Renal cortical epithelial cell (primary cell): ENCODE results near the gene AMN. TPM values are rescaled to one million over a fixed set of nuclear protein-coding genes. Genes with fewer than 3 reads are reported as not detected.
"Not testable (repeated sequence)": the region's sequence is repeated elsewhere in the genome, so short reads cannot be mapped to it uniquely, and the experiment has no call there.

Experiments
- DNase-seq: peaks from one replicate; pipeline ENCODE4 v3.0.0-alpha.2; 2011; ENCODE audit warnings: low read depth
- total RNA-seq: library from RNA; depleted of rRNA; stranded (reverse); fragments of >200 nt; gene quantifications from 2 replicates; pipeline ENCODE4 v1.2.3, GENCODE V29; 2014

AMN gene
- total RNA-seq = 1.4 and 2.5 TPM in 2 replicates

GRCh38 chr14:102922490-102923200 is at the start of gene AMN:
TSS of gene AMN (plus strand) at chr14:102922663. CDS start at chr14:102922689, 26 bp downstream.
- DNase-seq = no peak

GRCh38 chr14:102873131-102873530 is 49.3 kb upstream of the AMN start:
- DNase-seq = no peak

GRCh38 chr14:102873546-102874061 is 48.9 kb upstream of the AMN start:
- no peak for DNase-seq

- no peak for DNase-seq
Measured at GRCh38 chr14:102875652-102876051, 46.8 kb upstream of the AMN start.

GRCh38 chr14:102877511-102877910 is 45.0 kb upstream of the AMN start:
- not testable (repeated sequence) for DNase-seq

GRCh38 chr14:102878174-102878969 is 44.1 kb upstream of the AMN start:
- no peak for DNase-seq

- no peak for DNase-seq
Measured at GRCh38 chr14:102878970-102879460, 43.4 kb upstream of the AMN start.

GRCh38 chr14:102882226-102882906 is 40.1 kb upstream of the AMN start:
- DNase-seq = no peak

GRCh38 chr14:102883089-102883541 is 39.3 kb upstream of the AMN start:
- DNase-seq = no peak

- no peak for DNase-seq
Measured at GRCh38 chr14:102883554-102883953, 38.9 kb upstream of the AMN start.

GRCh38 chr14:102885737-102886447 is 36.6 kb upstream of the AMN start:
- no peak for DNase-seq

GRCh38 chr14:102888748-102889147 is 33.7 kb upstream of the AMN start:
- no peak for DNase-seq

- DNase-seq = no peak
Measured at GRCh38 chr14:102889615-102890014, 32.8 kb upstream of the AMN start.

GRCh38 chr14:102891111-102891510 is 31.4 kb upstream of the AMN start:
- DNase-seq = no peak

- no peak for DNase-seq
Measured at GRCh38 chr14:102891556-102891955, 30.9 kb upstream of the AMN start.

GRCh38 chr14:102892651-102893050 is 29.8 kb upstream of the AMN start:
- no peak for DNase-seq

GRCh38 chr14:102893452-102893851 is 29.0 kb upstream of the AMN start:
- no peak for DNase-seq

- DNase-seq = not testable (repeated sequence)
Measured at GRCh38 chr14:102896735-102897134, 25.7 kb upstream of the AMN start.

GRCh38 chr14:102897299-102898027 is 25.0 kb upstream of the AMN start:
- no peak for DNase-seq

GRCh38 chr14:102898298-102898697 is 24.2 kb upstream of the AMN start:
- no peak for DNase-seq
